CD4-positive, alpha-beta T cell treated with Interleukin-4 for 1 hour (primary cell): Measurements from ENCODE around the gene SCEL.
"Not testable (repeated sequence)": the region's sequence is repeated elsewhere in the genome, so short reads cannot be mapped to it uniquely, and the experiment has no call there.

Experiments
- DNase-seq, 2 donors: peaks; one replicate each; pipeline ENCODE4 v3.0.0-alpha.2; 2020 to 2022

Gene SCEL

DNA sequence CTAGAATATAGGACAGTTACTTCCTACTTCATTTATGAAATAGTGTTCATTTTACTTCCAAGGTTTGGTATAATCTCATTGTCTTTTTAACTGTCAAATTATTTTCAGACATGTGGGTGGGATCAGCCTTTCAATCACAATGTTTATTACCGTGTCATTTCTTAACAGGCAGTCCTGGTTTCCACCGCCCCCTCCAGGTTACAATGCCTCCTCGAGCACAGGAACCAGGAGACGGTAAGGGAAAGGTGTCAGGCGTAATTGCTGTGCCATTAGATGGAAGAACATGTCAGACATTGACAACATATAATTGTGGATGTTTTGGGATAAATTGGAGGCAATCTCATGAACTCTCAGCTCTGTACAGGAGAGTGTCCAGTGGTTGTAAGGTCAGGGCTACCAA, 36.5 kb downstream of the SCEL start:
- no peak for DNase-seq

DNA sequence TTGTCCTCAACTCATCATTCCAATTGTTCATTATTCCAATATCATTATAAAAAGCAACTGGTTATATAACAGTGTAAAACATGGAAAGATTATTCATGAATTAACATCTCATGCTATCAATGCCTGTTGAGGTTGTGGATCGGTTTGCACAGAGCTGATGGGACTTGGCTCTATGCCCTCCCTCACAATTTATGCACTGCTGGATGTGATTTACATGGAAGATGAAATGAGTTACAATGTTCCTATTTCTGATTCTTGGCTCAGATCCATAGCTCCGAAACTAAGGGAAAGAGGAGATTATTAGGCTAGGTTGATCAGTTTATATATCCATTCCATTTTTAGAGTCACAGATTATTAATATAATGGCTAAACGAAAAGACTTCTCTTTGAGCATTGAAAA, 38.6 kb downstream of the SCEL start:
- DNase-seq = no peak

DNA sequence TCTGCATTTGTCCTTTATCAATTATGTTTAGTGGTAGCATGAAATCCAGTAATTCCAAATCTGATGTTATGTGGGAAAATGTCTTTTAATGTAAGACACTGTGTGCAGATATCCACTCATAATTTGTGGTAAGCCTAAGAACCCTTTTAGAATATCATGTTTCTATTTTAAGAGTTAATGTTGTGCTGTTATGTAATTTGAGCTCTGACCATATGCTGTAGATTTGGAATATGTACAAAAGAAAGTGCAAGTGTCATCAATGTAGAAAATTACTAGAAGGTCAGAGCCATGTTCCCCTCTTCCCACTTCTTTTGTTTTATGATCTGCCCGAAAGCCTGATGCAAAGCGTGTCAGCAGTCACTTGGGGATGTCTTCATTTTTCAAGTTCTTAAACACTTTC, 44.5 kb downstream of the SCEL start:
- no peak for DNase-seq

DNA sequence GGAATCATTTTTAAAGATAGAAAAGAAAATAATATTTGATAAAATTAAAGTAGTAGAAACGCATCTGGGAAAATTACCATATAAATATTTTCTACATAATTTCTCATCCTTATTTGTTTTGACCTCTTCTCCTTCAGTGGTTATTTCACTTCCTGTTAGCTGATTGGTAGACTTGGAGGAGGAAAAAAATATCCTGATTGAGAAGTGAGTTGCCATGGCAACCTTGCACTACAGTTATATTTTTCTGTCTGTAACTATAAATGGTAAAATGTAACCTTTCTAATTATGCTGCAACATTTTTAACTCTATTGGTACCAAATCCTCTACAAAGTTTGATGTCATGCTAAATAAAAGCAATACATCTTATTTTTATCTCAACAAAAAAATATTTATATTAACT, 45.2 kb downstream of the SCEL start:
- no peak for DNase-seq

DNA sequence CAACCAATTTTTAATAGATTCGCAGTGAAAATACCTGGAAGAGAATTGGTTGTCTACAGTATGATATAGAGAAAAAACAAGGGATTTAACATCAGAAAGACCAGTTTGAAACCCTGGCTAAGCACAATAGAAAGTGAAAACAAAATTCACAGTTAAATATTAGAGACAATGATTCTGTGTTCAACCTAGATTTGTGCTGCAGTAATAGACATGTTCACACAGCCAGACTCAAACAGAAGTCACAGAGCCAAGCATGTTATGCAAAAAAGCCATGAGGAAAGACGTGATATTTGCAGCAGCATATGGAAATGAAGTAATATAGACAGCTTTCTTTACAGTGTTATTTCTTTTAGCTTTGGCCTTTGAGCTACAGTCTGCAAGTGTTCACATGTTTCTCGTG, 48.1 kb downstream of the SCEL start:
- no peak for DNase-seq

DNA sequence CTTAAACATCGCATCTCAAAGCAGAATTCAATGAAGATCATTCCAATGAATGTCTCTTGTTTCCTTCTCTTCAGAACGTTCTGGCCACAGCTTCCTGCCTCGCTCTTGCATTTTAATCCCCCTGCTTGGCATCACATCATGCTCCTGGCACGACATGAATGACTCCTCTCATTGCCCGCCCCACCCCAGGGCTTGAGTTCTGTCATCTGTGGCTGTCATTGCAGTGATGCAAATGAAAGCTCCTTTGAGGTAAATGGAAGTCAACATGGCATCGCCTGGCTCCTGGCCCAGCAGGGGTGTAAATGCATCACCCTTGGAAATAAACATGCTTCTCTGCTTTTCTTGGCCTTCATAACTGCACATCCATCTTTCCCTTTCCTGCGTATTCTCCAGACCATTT, 48.6 kb downstream of the SCEL start:
- DNase-seq = no peak

DNA sequence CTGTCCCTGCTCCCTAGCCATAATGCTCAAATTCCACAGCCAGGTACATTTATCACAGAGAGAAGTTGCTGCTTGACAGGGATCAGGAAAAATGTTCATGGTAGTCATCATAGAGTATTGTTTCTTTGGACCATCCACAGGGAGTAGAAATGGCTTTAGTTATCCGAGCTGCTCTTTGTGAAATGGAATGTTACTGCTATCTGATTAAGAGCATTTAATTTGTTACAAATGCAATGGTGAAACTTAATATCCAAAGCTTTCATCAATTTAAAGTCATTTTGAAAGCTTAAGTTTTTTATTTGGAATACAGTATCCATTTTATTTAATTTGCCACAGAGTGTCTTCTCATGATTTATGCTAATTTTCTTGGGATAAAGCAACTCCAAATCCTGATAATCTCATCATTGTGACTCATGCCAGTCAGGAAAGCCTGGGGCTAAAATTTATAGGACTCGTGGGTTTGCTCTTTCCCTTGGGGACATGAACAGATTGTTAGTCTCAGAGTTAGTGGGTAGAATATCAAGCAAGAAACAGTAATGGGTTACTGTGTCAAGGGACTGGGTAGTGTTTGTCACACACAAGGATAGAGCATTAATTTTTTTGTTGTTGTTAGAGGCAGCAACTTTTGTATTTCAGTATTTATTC, 59.8 kb downstream of the SCEL start:
- DNase-seq = no peak

DNA sequence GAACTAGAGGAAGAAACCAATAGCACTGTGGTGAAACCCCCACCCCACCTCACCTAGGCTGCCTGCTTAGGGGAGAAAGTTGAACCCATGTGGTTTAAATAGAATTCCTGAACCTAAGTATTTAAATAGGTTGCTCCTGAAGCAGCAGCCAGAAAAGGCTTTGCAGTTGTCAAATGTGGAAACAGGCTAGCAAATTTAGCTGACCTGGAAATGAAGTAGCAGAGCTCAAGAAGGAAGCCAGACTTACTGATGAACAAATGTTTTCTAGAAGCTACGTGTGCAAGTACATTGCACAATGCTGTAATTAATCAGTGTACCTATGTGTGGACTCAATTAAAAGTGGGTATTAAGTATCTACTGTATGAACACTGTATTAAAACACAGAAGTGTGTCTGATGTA, 61.3 kb downstream of the SCEL start:
- no peak for DNase-seq

DNA sequence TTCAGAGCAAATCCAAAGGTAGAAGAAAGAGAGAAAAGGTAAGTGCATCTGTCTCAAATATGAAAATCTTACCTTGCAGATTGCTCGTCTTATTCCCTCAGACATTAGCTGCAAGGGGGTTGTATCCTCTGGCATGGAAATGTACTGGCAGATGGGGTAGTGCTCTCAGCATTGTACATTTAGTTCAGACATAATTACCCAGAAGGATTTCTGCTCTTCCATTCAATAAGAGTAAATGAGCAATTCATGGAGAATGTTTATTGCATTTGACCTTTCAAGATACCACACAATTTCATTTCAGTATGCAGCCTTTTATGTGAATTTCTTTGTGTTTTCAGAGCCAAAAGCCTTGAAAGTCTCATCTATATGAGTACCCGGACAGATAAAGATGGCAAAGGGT, 63.8 kb downstream of the SCEL start:
- DNase-seq = no peak

DNA sequence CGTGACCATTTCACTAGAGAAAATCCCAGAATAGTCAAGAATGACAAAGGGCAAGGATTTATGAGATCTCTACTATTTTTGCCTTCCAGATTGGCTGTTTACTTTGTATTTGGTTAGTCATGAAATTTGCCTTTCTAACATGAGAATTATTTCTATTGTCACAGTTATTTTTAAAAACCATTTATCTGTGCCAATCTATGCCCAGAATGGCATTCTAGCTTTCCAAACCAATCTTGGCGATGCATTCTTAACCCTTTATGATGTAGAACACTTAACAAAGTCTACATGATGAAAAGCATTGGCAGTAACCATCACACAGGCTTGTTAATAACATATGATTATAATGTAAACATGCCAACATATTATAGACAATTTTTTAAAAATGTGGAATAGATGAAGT, 65.2 kb downstream of the SCEL start:
- no peak for DNase-seq

DNA sequence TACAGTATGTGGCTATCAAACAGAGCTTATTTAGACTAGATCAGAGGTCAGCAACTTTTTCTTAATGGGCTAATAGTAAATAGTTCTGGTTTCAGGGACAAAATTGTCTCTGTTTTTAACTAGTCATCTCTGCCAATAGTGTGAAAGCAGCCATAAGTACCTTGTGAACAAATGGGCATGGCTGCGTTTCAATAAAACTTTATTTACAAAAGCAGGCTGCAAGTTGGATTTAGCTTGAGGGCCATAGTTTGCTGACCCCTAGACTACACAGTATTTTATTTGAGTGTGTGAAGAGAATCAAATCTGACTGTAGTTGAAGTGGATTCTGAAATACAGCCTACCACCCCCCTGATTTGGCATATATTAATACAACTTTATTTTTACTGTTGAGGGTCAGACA, 75.6 kb downstream of the SCEL start:
- DNase-seq = no peak

DNA sequence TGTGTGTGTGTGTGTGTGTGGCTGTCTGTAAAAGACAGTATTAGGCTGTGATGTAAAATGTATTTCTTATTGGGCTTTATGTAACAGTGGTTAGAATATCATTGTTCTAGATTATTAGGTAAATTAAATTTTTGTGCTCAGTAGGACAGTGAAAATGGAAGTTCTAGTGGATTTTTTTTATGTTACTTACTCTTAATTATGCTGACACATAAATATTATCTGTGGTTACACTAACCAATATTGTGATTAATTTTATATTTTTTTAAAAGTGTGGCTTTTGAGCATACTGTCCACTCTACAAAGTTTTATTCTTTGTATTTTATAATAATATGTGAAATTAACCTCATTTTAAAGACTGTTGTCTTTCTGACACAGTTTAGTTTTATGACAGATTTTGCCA, 80.5 kb downstream of the SCEL start:
- no peak for DNase-seq

DNA sequence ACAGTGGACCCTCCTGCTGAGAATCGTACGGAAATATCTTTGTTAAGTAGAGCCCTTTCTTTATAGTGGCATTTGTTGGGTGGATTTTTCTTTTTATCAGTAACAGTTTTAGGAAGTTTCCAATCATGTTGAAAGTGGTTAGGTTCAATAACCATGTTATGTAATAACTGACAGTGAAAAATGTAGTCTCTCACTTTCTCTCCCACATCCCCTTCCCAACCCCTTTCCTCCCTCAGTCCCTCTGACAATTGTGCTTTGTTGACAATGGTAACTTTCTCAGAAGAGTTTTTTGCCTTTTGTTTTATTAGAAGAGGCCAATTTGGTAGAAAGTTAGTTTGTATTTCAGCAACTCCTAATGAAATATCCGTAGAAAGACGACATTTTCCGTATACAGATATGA, 84.1 kb downstream of the SCEL start:
- DNase-seq = no peak

DNA sequence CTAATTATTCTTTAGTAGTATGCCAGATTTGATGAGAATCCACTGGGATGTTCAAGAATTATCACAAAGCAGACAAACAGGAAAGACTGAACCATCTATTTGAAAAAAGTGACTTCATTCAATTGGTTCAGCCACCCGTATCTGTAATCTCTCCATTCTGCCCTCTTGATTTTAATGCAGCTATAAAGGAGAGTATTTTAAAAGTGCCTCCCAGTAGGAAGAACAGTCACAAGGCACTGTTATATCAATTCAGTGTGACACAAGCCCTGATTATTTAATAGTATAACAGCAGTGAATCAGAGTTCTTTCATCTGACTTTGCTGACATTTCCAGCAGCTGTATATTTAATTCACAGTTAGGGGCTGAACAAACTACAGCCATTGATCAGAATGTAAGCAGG, 84.6 kb downstream of the SCEL start:
- DNase-seq = no peak

DNA sequence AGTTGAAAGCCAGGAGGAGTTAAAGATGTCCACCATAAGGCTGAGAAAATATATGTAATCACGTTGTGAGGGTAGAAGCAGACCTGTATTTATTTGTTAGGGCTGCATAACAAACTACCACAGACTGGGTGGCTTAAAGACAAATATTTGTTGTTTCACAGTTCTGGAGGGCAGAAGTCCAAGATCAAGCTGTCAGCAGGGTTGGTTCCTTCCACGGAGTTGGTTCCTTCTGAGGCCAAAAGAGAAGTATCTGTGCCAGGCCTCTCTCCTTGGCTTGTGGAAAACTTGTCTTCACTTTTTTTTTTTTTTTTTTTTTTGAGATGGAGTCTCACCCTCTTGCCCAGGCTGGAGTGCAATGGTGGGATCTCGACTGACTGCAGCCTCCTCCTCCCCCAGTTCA, 88.3 kb downstream of the SCEL start:
- no peak for DNase-seq

DNA sequence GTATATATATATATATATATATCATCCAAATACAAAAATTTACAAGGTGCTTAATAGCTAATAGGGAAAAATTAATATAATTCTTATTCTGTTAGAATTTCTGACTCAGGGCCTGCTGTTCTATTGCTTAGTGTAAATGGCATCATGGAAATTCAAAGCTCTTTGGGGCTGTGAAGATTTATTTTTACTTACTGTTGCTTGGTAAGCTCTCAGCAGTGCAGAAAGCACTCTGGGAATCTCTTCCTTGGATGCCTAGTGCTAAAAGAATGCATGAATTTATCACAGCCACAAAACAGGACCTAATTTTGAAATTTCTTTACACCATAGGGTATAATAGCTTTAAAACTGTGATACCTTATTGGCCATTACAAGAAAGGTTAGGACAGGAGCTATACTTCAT, 92.7 kb downstream of the SCEL start:
- no peak for DNase-seq

DNA sequence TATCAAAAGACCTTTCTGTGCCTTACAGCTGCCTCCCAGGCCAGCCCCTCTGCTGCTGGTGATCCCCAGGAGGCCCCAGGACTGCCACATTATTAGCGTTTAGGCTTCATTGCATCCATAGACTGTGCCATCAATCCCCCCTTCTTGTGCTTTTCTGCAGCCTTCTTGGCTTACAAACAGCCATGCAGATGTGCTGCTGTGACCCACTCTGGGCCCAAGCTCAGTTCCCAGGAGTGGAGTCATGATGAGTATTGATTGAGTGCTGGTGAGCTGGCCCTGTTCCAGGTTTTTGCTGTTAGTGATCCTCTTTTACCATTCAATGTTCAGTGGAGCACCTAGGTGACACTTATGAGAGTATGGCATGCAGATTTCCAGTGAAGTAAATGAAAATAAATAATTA, 102.1 kb downstream of the SCEL start:
- no peak for DNase-seq

DNA sequence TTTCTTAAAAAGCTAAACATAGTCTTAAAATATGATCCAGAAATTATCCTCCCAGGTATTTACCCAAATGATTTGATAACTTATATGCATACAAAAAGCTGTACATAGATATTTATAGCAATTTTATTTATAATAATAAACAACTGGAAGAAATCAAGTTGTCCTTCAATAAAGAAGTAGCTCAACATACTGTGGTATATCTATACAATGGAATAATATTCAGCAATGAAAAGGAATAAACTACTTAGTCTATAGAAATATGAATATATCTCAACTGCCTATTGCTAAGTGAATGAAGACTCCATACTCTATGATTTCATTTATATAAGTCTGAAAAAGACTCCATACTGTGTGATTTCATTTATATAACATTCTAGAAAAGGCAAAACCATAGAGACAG, 114.9 kb downstream of the SCEL start:
- DNase-seq = no peak

DNA sequence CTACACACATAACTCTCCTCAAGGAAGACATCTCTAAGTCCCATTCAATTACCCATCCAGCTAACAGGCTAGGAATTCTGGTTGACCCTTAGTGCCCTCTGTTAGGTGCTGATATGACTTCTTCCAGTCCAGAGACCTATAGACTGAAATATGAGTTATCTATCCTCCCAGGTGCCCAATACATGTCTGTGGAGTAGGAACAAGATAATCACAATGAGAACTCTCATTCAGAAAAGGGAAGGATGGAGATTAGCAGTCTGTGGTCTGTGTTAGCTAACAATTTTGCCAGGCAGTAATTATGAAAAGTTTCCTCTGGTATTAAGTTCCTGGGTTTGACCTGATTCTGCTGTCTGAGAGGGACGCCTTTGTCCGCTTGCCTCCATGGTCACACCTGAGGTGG, 117.8 kb downstream of the SCEL start:
- DNase-seq = no peak

DNA sequence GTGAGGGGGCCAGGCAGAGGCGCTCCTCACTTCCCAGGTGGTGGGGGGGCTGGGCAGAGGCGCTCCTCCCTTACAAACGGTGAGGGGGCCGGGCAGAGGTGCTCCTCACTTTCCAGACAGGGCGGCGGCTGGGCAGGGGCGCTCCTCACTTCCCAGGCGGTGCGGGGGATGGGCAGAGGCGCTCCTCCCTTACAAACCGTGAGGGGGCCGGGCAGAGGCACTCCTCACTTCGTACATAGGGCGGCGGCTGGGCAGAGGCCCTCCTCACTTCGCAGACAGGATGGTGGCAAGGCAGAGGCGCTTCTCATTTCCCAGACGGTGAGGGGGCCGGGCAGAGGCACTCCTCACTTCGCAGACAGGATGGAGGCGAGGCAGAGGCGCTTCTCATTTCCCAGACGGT, 124.5 kb downstream of the SCEL start:
- not testable (repeated sequence) for DNase-seq

DNA sequence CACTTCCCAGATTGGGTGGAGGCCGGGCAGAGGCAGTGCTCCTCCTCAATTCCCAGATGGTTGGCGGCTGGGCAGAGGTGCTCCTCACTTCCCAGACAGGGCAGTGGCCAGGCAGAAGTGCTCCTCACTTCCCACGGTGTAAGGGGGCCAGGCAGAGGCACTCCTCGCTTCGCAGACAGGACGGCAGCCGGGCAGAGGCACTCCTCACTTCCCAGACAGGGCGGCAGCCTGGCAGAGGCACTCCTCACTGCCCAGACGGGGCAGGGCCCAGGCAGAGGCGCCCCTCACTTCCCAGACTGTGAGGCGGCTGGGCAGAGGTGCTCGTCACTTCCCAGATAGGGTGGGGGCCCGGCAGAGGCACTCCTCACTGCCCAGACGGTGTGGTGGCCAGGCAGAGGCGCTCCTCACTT, 125.3 kb downstream of the SCEL start:
- no peak for DNase-seq

DNA sequence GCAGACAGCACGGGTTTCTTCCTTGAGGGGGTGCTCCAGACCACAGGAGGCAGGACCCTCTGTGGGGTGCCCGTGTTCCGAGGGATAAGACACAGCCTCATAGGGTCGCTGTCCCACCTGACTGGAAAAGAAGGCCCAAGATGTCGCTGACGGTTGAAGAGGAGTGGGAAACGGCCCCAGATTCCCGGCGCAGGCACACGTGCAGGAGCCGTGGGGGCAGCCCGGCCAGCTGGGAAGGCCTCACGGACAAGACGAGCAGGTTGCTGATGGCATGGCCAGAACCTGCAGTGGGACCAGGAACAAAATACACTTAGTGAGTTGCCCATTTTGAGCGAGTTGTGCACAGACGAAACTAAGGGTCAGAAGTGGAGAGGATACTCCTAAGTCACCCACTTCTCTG, 126.8 kb downstream of the SCEL start:
- DNase-seq = not testable (repeated sequence)

DNA sequence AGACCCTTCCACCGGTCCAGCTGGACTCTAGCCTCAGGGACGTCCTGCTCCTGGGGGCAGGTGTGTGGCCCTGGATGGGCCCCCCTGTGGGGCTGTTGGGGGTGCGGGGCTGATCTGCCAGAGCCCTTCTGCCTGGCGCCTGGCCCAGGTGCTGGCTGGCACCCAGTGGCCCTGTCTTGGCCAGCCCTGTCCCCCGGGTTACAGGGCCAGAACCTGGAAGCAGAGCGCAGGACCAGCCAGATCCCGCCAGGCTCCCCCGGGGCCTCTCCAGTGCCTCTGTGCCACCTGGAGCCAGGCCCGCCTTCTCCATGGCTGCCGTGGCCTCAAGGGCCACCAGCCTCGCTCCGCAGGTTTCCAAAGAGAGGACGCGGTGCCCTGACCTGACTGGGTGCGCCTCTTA, 127.3 kb downstream of the SCEL start:
- DNase-seq = not testable (repeated sequence)

DNA sequence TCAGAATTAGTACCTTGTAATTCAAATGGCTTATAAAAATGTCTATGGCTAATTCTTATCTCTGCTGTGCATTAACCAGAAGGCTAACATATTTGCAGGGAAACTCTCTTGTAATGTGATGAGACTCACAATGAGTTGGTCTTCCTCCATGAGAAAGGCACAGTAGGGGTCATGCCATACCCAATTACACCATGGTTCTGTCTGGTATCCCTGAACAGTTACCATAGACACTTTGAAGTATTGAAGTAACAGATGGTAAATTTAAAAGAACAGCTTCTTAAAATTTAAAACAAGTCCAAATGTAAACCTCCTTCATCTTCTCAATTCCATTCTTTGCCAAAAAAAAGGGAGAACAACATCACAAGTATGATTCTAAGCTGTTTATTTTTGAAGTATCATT, 139.3 kb downstream of the SCEL start:
- no peak for DNase-seq

DNA sequence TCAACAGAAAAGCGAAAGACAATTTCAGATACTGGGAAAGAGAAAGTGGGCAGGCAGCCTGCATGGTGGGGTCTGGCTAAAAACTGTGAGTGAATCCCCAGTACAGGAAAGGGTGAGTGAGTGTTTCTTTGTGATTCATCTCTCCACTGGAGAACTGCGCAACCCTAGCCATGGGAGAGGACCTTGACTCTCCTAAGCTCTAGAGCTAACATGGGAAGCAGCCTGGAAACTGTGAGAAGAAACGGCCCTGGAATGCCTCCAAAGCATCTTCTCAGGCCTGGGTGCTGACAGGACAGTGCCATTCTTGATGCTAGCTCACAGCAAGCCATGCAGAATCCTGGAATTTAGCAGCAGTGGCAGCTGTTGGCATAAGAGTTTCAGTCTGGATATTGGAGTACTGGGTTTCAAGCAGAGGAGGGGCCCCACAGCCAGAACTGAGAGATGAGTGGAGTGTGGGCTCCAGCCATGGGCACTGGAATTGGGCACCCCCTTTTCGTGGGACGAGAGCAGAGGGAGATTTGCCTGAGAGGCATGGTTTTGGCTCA, 143.3 kb downstream of the SCEL start:
- no peak for DNase-seq

DNA sequence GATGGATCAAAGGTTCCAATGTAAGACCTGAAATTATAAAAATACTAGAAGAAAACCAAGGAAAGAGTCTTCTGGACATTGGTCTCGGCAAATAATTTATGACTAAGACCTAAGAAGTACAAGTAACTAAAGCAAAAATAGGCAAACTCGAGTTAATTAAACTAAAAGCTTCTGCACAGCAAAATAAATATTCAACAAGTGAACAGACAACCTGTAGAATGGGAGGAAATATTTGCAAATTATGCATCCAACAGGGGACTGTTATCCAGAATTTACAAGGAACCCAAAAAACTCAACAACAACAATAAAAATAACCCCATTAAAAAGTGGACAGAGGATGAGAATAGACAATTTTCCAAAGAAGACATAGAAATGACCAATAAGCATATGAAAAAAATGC, 152.3 kb downstream of the SCEL start:
- no peak for DNase-seq
